K562 (cell line): ENCODE measurements around the gene GNG7. TPM values are rescaled to one million over a fixed set of nuclear protein-coding genes. Genes with fewer than 3 reads are reported as not detected.
A peak's percentile ranks its signal among the peaks of the same experiment; 100 is the strongest.

ENCODE experiments used
- ATAC-seq: fragments of 200-7000 bp; cut with Tn5 transposase; 3 replicates; pipeline ENCODE4 v1.9.1; 2020; ENCODE audit warnings: moderate library complexity
- BruUV-seq: library from RNA; stranded (reverse); fragments of 400-500 nt; replicated peaks from 2 replicates; lab custom pipeline; 2021; lab: Mats Ljungman, UMichigan
- CTCF ChIA-PET: fragments of 300-600 bp; formaldehyde crosslinking; extraction: SDS; loops from one replicate; lab custom pipeline; 2021; ENCODE audit warnings: low intra/inter-chr PET ratio; lab: Yijun Ruan, JAX
- POLR2A ChIA-PET: fragments of 300-600, 350-650 bp; sonication (Branson Sonifier 250); formaldehyde crosslinking; extraction: SDS; loops from one replicate; lab custom pipeline; 2021; ENCODE audit warnings: antibody characterized with exemption, inconsistent platforms; lab: Yijun Ruan, JAX
- DNase-seq, 4 experiments: peaks; one replicate each; pipeline versions ENCODE4 v3.0.0 to v3.0.0-alpha.2; 2011 to 2018; ENCODE audit warnings: low spot score in 3 of 4, mixed read lengths in 3 of 4; ENCODE audit errors: extremely low read depth in 1 of 4
- FAIRE-seq: peaks from 2 replicates; lab custom pipeline; 2011; peaks lifted over from hg19 to GRCh38; lab: Jason Lieb, UNC
- H2AFZ ChIP-seq: 2 replicates; pipeline ENCODE4 v1.6.0; 2011; ENCODE audit warnings: low read depth, low read length, control low read depth, inconsistent platforms
- H3K27ac ChIP-seq: fragments of 200-600 bp; 3 replicates; pipeline ENCODE4 v1.8.0; 2011; ENCODE audit warnings: low read depth, mild to moderate bottlenecking, control low read depth, inconsistent platforms, low read length, moderate library complexity, mixed read lengths; ENCODE audit errors: extremely low read depth
- H3K27me3 ChIP-seq, 2 experiments: fragments of 300-600 bp in 1 of 2; 2 replicates in 1 of 2; 3 replicates in 1 of 2; pipeline versions ENCODE4 v1.6.0 to v1.8.0; 2011; ENCODE audit warnings: inconsistent platforms in 2 of 2, low read length in 2 of 2, mild to moderate bottlenecking in 1 of 2, mixed read lengths in 1 of 2, moderate library complexity in 1 of 2; ENCODE audit not compliant: control insufficient read depth in 2 of 2, insufficient read depth in 2 of 2
- H3K36me3 ChIP-seq: fragments of 300-600 bp; 3 replicates; pipeline ENCODE4 v1.8.0; 2011; ENCODE audit warnings: mild to moderate bottlenecking, low read length, inconsistent platforms; ENCODE audit not compliant: control insufficient read depth, insufficient read depth
- H3K4me1 ChIP-seq, 2 experiments: fragments of 200-600 bp in 1 of 2; replicated peaks in 1 of 2; 2 replicates in 1 of 2; 3 replicates in 1 of 2; pipeline versions ENCODE4 v1.5.1 to v1.8.0; 2011; ENCODE audit warnings: inconsistent platforms in 2 of 2, low read length in 2 of 2, mild to moderate bottlenecking in 1 of 2, mixed read lengths in 1 of 2, moderate library complexity in 1 of 2; ENCODE audit not compliant: control insufficient read depth in 2 of 2, insufficient read depth in 2 of 2
- H3K4me2 ChIP-seq: 2 replicates; pipeline ENCODE4 v1.6.1; 2011; ENCODE audit warnings: low read length, control low read depth, inconsistent platforms, mixed read lengths; ENCODE audit not compliant: insufficient read depth
- H3K4me3 ChIP-seq: fragments of 200-600 bp; sonication (generic), shearing (Covaris generic); 2 replicates; pipeline ENCODE4 v1.5.1; 2016; ENCODE audit warnings: control low read depth, inconsistent platforms
- H3K79me2 ChIP-seq: fragments of 200-600 bp; 3 replicates; pipeline ENCODE4 v1.8.0; 2011; ENCODE audit warnings: low read length, inconsistent platforms; ENCODE audit not compliant: control insufficient read depth, insufficient read depth
- H3K9ac ChIP-seq, 2 experiments: 2 replicates each; pipeline versions ENCODE4 v1.6.0 to v1.6.1; 2011; ENCODE audit warnings: low read depth in 2 of 2, low read length in 2 of 2, control low read depth in 1 of 2, inconsistent platforms in 1 of 2, mild to moderate bottlenecking in 1 of 2, mixed read lengths in 1 of 2; ENCODE audit not compliant: insufficient read depth in 1 of 2
- H3K9me1 ChIP-seq: one replicate; pipeline ENCODE4 v1.6.0; 2011; ENCODE audit warnings: inconsistent platforms, mild to moderate bottlenecking, low read length, moderate library complexity; ENCODE audit not compliant: control insufficient read depth, insufficient read depth
- H3K9me3 ChIP-seq: replicated peaks from 2 replicates; pipeline ENCODE4 v1.5.1; 2011; ENCODE audit warnings: low read depth, low read length, inconsistent platforms; ENCODE audit not compliant: control insufficient read depth, insufficient read depth
- H4K20me1 ChIP-seq: replicated peaks from 2 replicates; pipeline ENCODE4 v1.6.1; 2011; ENCODE audit warnings: low read length, inconsistent platforms, mixed read lengths; ENCODE audit not compliant: control insufficient read depth, insufficient read depth
- AFF1 ChIP-seq, 2 experiments: fragments of 450-650 bp; IDR thresholded peaks; 2 replicates each; pipeline ENCODE4 v1.6.1; 2018; ENCODE audit warnings: mild to moderate bottlenecking in 2 of 2, low read depth in 1 of 2; ENCODE audit not compliant: partially characterized antibody in 2 of 2
- CC2D1A ChIP-seq: fragments of 450-650 bp; IDR thresholded peaks from 2 replicates; pipeline ENCODE4 v1.6.1; 2017; ENCODE audit warnings: mild to moderate bottlenecking
- DEAF1 ChIP-seq: fragments of 450-650 bp; formaldehyde crosslinking; IDR thresholded peaks from 2 replicates; pipeline ENCODE4 v1.4.0; 2020; ENCODE audit warnings: mild to moderate bottlenecking, moderate library complexity
- ESRRA ChIP-seq: fragments of 450-650 bp; IDR thresholded peaks from 2 replicates; pipeline ENCODE4 v1.6.1; 2014; ENCODE audit warnings: low read depth, mild to moderate bottlenecking, moderate library complexity, borderline replicate concordance
- ETV5 ChIP-seq: sonication (generic); formaldehyde crosslinking; IDR thresholded peaks from 2 replicates; pipeline ENCODE4 v1.4.0; 2020; ENCODE audit warnings: low read depth, mild to moderate bottlenecking, missing genetic modification reagents
- FOXA1 ChIP-seq: fragments of 450-650 bp; IDR thresholded peaks from 2 replicates; pipeline ENCODE4 v1.6.1; 2016; ENCODE audit warnings: mild to moderate bottlenecking, borderline replicate concordance
- KAT7 ChIP-seq: sonication (generic); formaldehyde crosslinking; IDR thresholded peaks from 2 replicates; pipeline ENCODE4 v1.8.0; 2022; ENCODE audit warnings: missing genetic modification reagents, mild to moderate bottlenecking, borderline replicate concordance
- NEUROD1 ChIP-seq: fragments of 150-350 bp; IDR thresholded peaks from 2 replicates; pipeline ENCODE4 v1.6.1; 2014; ENCODE audit warnings: borderline replicate concordance, low read length, low read depth; ENCODE audit not compliant: partially characterized antibody
- STAG1 ChIP-seq: sonication (generic); formaldehyde crosslinking; IDR thresholded peaks from 2 replicates; pipeline ENCODE4 v1.5.0; 2020; ENCODE audit warnings: missing genetic modification reagents, borderline replicate concordance
- WGBS: fragments of 100-300 bp; shearing (Covaris generic); methylation state at CpG from one replicate; pipeline ENCODE4 v1.1.6; 2016; ENCODE audit warnings: low coverage, mixed read lengths; ENCODE audit not compliant: insufficient coverage; ENCODE audit errors: missing lambda C conversion rate; 5-methylcytosine and 5-hydroxymethylcytosine counted together
- in situ Hi-C: fragments of 300-500 bp; cut with MboI; formaldehyde crosslinking; loops from 4 replicates; pipeline ENCODE4 v1.15.0; 2018; ENCODE audit warnings: inconsistent platforms, mixed read lengths
- intact Hi-C: fragments of 100-400 bp; cut with micrococcal nuclease; formaldehyde crosslinking; loops from 2 replicates; pipeline ENCODE4 v1.14.2; 2022
- polyA plus RNA-seq, 8 experiments: library from polyadenylated mRNA; depleted of rRNA in 4 of 8; stranded (reverse) in 5 of 8; unstranded in 3 of 8; fragments of >200 nt; fragmentation: Nextera tagmentation in 2 of 8; fragmentation: Illumina TruSeq in 1 of 8; extraction: Ambion mirVana in 2 of 8; extraction: Trizol in 1 of 8; gene quantifications; 2 replicates each; pipeline versions ENCODE4 v1.2.1 to v1.2.3, GENCODE V29; 2011 to 2014; ENCODE audit warnings: inconsistent platforms in 1 of 8, missing spikeins in 1 of 8
- total RNA-seq, 7 experiments: library from RNA; depleted of rRNA in 6 of 7; stranded (reverse); fragments of >200 nt in 6 of 7; fragmentation: Illumina TruSeq in 2 of 7; extraction: Trizol in 2 of 7; gene quantifications; 2 replicates each; pipeline versions ENCODE4 v1.2.1 to v1.2.3, GENCODE V29; 2011 to 2021; ENCODE audit warnings: low replicate concordance in 1 of 7
- TF ChIP-seq, protein P1 (sequence below): fragments of 250-450 bp; sonication (Bioruptor Pico); IDR thresholded peaks from 2 replicates; pipeline ENCODE4 v1.4.0; 2020

Gene GNG7
- total and polyA plus RNA-seq, 9 of the 15 experiments (the other 6 are each of a cell fraction or from before 2014, with no cell fraction given), result 0.01 to 0.20 (median 0.06) TPM; not detected in 1

DNA sequence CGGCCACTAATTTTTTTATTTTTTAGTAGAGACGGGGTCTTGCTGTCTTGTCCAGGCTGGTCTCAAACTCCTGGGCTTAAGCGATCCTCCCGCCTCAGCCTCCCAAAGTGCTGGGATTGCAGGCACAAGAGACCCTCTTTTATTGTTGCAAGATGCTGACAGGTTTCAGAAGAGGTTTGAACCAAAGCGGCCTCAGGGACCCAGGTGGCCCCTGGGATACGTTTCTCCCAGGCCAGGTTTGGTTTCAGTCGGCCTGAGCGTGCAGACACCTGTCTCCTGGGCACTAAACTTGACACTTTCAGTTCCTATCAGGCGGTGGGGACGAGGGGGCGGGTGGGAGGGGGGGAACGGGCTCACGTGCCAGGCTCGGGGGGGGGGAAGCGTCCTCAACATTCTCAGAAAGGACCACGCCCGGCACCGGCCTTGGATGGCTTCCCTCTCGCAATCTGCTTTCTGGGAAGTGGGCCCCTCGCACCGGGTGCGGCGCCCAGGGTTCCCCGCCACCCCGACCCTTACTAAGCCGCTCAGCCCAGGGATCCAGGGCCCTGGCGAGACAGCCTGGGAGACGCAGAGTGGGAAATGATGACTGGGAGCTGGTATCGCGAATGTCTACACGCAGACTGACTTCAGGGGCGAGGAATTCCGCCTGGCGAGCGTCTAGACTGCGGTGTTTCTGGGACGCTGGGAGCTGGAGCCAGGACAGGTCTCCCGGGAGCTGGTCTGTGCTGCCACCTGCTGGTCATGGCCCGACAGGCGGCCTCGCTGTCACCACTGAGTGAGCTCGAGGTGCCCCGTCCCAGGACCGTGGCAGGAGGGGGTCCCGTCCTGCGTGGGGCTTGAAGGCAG, 91.6 kb downstream of the GNG7 start:
- ChIA-PET POLR2A (interaction anchor here (0.5 to 1.8 kb wide), 6 partner anchors 10 to 761 kb away, joined by 3 to 11 read pairs (median 4); partner anchors contain the start of genes GADD45B and LMNB2), CTCF (interaction anchor here (0.5 to 1.9 kb wide), 11 partner anchors 25 to 455 kb away, joined by 3 to 30 read pairs (median 3); partner anchors contain the start of genes PLEKHJ1 and SF3A2)
- peak overlapping the region in 1 of 2 experiments; percentile 89; a peak in 3 of 4 replicates for H3K9ac ChIP-seq
- DNase-seq (peak; percentile 83 to 87 (median 87)), FAIRE-seq (peak; percentile 87), ATAC-seq (peak; percentile 97)
- in situ Hi-C loops (loop anchor here (5.0 kb wide), 1 partner anchor 139 kb away; no protein-coding TSS in a partner anchor), intact Hi-C loops (loop anchor here (1.0 to 10.0 kb wide), 4 partner anchors 137 to 456 kb away; partner anchors contain the start of gene AP3D1)
- peaks cover 2% of the 10 kb centered on the region; the same call in 1 of the 2 replicates for H3K9me3 ChIP-seq
- peak overlapping the region; percentile 96 for H2AFZ ChIP-seq
- H3K27me3 ChIP-seq, result peaks cover 18 to 49% of the 10 kb centered on the region in 2 experiments; a peak in 4 of 5 replicates
- peak overlapping the region; percentile 41 for H3K4me3 ChIP-seq
- 0 out of 2 replicates have a peak, but pooled peaks cover 4% of the 10 kb centered on the region for H4K20me1 ChIP-seq
- 3% methylated on average over 31 of the region's 46 CpGs for WGBS
- H3K79me2 ChIP-seq, result no peaks in the 10 kb centered on the region
- no TSS peak for BruUV-seq
- peak overlapping the region; percentile 84 for H3K4me2 ChIP-seq
- H3K27ac ChIP-seq, result no peak overlapping the region
- no peaks in the 10 kb centered on the region for H3K36me3 ChIP-seq
- peaks cover 0 to 25% of the 10 kb centered on the region in 2 experiments; a peak in 2 of 5 replicates for H3K4me1 ChIP-seq
- no peaks in the 10 kb centered on the region for H3K9me1 ChIP-seq
- TF ChIP-seq AFF1 (IDR thresholded peaks at IDR 0.05; ENCODE audit: low read depth in 1 of 2, partially characterized antibody in 2 of 2) (no peak), NEUROD1 (peak; percentile 19), DEAF1 (peak; percentile 89), FOXA1 (no peak), ETV5 (CRISPR knock-in tag) (no peak), ESRRA (peak; percentile 16; the same call in 1 of the 2 replicates), KAT7 (CRISPR knock-in tag) (no peak), STAG1 (CRISPR knock-in tag) (peak; percentile 96), CC2D1A (peak; percentile 79)
- TF ChIP-seq, protein P1, sequence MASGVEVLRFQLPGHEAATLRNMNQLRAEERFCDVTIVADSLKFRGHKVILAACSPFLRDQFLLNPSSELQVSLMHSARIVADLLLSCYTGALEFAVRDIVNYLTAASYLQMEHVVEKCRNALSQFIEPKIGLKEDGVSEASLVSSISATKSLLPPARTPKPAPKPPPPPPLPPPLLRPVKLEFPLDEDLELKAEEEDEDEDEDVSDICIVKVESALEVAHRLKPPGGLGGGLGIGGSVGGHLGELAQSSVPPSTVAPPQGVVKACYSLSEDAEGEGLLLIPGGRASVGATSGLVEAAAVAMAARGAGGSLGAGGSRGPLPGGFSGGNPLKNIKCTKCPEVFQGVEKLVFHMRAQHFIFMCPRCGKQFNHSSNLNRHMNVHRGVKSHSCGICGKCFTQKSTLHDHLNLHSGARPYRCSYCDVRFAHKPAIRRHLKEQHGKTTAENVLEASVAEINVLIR (CRISPR knock-in tag), result no peak
